GM03348 (cell line): ENCODE data around the gene IQSEC1.
A peak's percentile ranks its signal among the peaks of the same experiment; 100 is the strongest.

Experiments
- DNase-seq: peaks from one replicate; pipeline ENCODE4 v3.0.0; 2012; ENCODE audit warnings: low spot score

The IQSEC1 gene

GRCh38 chr3:12984023-12984823, 89.0 kb downstream of the IQSEC1 start:
- peak; percentile 84 for DNase-seq

GRCh38 chr3:12983319-12983718, 89.9 kb downstream of the IQSEC1 start:
- no peak for DNase-seq

GRCh38 chr3:12982619-12983101, 90.6 kb downstream of the IQSEC1 start:
- no peak for DNase-seq

- DNase-seq, result no peak
These were observed 91.6 kb downstream of the IQSEC1 start for GRCh38 chr3:12981306-12982275.

- DNase-seq, result no peak
These were observed 92.5 kb downstream of the IQSEC1 start for GRCh38 chr3:12980596-12981290.

- DNase-seq, result no peak
These were observed 93.2 kb downstream of the IQSEC1 start for GRCh38 chr3:12979947-12980487.

- no peak for DNase-seq
These were observed 93.9 kb downstream of the IQSEC1 start for GRCh38 chr3:12979151-12979946.

- no peak for DNase-seq
These were observed 94.5 kb downstream of the IQSEC1 start for GRCh38 chr3:12978682-12979081.

GRCh38 chr3:12977117-12977808, 96.0 kb downstream of the IQSEC1 start:
- no peak for DNase-seq

GRCh38 chr3:12975748-12976522, 97.3 kb downstream of the IQSEC1 start:
- DNase-seq, result no peak

GRCh38 chr3:12974819-12975218, 98.4 kb downstream of the IQSEC1 start:
- DNase-seq, result no peak

- no peak for DNase-seq
These were observed 98.9 kb downstream of the IQSEC1 start for GRCh38 chr3:12974334-12974733.

GRCh38 chr3:12973827-12974226, 99.4 kb downstream of the IQSEC1 start:
- DNase-seq, result no peak

- DNase-seq, result no peak
These were observed 100.2 kb downstream of the IQSEC1 start for GRCh38 chr3:12972781-12973702.

GRCh38 chr3:12972043-12972442, 101.2 kb downstream of the IQSEC1 start:
- DNase-seq, result no peak

- no peak for DNase-seq
These were observed 102.5 kb downstream of the IQSEC1 start for GRCh38 chr3:12970684-12971083.

- no peak for DNase-seq
These were observed 103.7 kb downstream of the IQSEC1 start for GRCh38 chr3:12969486-12969885.

- DNase-seq, result no peak
These were observed 104.7 kb downstream of the IQSEC1 start for GRCh38 chr3:12968541-12968940.
